NCI-H748 treated with DMSO at 0.1 percent for 48 hours (cell line): ENCODE results near the gene DGKE.
A peak's percentile ranks its signal among the peaks of the same experiment; 100 is the strongest.

Experiments used
- DNase-seq: peaks from one replicate; lab custom pipeline; 2025; lab: John Stamatoyannopoulos, UW

DGKE gene

DNA sequence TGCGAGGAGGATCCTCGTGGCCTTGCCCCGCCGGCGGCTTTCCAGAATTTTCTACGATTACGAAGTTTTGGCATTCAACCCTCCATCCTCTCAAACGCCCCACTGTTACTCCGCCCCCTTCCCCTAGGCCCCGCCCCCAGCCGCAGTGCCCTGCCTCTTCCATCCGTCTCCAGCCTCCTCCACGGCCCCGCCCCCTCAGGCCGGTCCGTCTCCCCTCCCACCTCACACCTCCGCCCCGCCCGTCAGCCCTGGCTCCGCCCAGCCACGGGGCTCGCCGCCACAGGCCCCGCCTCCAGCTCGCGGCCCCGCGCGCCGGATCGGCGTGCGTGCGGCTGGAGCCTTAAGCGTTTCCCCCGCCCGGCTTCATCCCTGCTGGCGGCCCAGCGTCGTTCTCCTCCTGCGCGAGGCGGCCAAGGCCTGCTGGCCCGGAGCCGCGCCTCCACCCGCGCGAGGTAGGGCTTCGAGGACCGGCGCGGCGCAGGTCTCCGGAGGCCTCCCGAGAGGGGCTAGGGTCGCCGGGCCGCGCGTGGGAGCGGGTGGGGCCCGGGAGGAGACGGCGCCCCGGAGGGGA lies at the start of gene DGKE, which contains the start of gene C17orf67:
Gene DGKE (plus strand): TSS at position 343 of the 571 bp plus-strand sequence. CDS start 645 bp downstream, outside the sequence.
Gene C17orf67 (minus strand): TSS at position 112 of the 571 bp plus-strand sequence. CDS start 18,110 bp downstream, outside the sequence.
- peak; percentile 86 for DNase-seq

DNA sequence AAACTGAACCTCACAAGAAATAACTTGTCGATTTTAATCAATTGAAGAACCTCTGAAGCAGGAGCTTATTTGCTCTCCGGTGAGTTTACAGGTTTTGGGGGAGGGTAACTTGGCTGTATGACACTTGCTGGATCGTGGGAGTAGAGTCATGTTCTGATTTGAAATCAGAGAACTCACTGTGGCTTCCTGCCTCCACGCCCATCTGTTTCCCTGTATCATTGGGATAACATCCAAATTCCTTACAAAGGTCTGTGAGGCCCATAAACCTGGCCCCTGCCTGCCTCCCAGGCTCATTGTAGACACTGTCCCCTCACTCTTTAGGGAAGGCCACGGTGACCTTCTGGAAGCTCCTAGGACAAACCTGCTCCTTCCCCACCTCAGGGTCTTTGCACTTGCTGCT lies 48.5 kb upstream of the DGKE start:
- DNase-seq = no peak

GRCh38 chr17:56785997-56786680 lies 47.8 kb upstream of the DGKE start:
- DNase-seq = no peak

GRCh38 chr17:56786989-56787482 lies 46.9 kb upstream of the DGKE start:
- DNase-seq = no peak

GRCh38 chr17:56792267-56792666 lies 41.7 kb upstream of the DGKE start:
- no peak for DNase-seq

- DNase-seq = no peak
Measured at GRCh38 chr17:56793531-56793930, 40.4 kb upstream of the DGKE start.

DNA sequence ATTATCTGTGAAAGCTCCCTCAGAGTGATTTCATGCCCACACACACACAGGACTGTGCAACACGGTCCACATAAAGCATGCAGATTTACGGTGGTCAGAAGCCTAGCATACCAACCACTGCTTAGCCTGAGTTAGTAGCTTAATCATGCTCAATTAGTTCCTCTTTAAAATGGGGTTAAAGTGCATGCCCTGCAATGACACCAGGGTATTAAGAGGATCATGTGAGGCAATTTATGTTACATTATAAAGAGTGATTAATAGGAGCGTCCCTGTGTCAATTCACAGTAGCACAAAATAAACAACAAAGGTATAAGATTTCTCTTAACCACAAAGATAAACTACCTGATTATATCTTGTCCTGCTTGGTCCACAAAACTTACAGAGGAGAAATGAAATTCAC lies 40.0 kb upstream of the DGKE start:
- DNase-seq = no peak

DNA sequence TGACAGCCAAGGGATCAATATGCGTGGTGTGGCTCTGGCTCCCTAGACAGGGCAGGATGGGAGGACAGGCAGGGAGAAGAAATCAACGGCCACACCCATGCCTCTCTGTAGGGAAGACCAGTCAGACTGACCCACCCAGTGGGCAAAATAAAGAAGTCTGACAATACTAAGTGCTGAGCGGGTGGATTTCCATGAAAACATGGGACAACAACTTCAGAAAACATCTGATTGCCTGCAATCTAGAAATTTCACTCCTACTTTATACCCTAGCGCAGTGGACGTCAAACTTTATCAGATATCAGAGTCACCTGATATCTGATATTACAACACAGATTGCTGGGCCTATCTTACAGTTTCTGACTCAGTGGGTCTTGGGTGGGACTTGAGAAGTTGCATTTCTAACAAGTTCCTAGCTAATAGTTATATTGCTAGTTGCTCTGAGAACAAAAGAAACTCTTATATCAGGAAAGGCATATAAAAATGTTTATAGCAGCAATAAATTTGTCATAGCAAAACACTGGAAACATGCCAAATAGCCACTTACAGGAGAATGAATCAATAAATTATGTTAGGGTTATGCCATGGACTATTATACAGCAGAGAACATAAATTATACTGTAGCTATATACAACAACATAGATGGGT lies 38.6 kb upstream of the DGKE start:
- DNase-seq = no peak

GRCh38 chr17:56796536-56796935 lies 37.4 kb upstream of the DGKE start:
- no peak for DNase-seq

DNA sequence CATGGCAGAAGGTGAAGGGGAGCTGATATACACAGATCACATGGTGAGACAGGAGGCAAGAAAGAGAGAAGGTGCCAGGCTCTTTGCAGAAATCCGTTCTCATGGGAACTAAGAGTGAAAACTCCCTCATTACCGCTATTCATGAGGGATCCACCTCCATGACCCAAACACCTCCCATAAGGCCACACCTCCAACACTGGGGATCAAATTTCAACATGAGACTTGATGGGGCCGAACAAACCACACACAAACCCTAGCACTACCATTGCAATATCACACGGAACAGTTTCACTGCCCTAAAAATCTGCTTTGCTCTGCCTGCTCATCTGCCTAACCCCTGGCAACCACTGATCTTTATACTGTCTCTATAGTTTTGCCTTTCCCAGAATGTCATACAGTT lies 35.0 kb upstream of the DGKE start:
- peak; percentile 34 for DNase-seq

DNA sequence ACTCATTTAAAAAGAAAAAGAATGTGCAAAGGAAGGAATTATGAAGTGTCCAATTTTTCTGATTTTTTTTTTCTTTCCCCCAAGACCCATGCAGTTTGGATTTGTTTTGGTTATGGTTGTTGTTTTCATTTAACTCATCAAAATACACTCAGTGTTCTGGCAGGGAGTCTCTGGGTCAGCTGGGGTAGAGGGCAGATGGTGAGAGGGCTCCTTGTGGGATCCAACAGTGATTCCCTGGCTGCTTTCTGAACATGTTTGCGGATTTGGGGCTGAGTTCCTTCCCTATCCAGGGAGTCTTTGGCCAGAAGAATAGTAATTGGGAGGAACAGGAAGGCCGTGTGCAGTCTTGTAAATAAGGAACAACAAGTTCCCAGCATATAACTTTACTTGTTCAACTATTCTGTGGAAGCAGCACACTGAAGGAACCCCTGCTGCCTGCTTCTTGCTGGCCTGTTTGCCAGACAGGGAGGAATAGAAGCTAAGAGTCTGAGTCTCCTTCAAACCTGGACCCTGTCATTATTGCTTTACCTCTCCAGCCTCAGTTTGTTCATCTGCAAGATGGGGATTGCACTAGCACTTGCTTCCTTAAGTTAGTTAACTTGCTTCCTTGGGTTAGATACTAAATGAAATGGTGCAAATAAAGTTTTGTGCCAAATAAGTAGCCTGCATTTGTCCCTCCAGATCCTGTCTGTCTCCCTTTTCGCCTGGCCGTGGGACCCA lies 32.3 kb upstream of the DGKE start:
- DNase-seq = no peak

GRCh38 chr17:56803071-56803470 lies 30.9 kb upstream of the DGKE start:
- no peak for DNase-seq

DNA sequence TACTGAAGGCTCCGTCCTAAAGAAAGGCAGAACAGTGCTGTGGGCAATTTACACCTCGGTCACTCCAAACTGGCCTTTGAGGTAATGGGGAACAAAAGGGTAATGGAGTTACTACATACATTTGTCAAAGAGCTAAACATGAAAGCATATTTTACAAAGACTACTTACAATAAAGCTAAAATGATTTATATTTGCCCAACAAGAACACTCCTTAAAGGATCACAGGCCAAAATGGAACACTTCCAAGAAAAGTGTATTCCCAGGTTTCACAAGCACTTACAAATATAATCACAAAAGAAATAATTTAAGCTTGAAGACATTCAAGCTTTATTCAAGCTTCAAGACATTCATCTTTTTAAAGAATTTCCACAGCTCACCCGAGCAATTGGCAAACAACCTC lies 29.5 kb upstream of the DGKE start:
- DNase-seq = no peak

- DNase-seq = no peak
Measured at GRCh38 chr17:56806949-56807348, 27.0 kb upstream of the DGKE start.

DNA sequence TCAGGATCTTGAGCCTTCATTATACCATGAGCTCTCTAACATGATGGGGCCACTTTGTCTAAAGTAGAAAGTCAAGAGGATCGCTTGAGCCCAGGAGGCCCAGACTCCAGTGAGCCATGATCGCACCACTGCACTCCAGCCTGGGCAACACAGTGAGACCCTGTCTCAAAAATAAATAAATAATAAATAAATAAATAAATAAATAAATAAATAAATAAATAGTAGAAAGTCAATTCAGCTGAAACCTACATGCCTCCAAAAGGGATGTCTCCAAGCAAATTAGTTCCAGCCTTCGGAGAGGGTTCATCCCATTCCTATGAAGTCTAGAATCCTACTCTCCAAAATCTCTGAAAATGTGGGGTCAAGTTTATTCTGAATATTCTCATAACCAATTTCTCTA lies 26.2 kb upstream of the DGKE start:
- no peak for DNase-seq

- no peak for DNase-seq
Measured at GRCh38 chr17:56808503-56808902, 25.4 kb upstream of the DGKE start.

GRCh38 chr17:56809106-56809819 lies 24.7 kb upstream of the DGKE start:
- DNase-seq = no peak

GRCh38 chr17:56809820-56810179 lies 24.2 kb upstream of the DGKE start:
- no peak for DNase-seq

GRCh38 chr17:56810343-56810742 lies 23.6 kb upstream of the DGKE start:
- DNase-seq = no peak

DNA sequence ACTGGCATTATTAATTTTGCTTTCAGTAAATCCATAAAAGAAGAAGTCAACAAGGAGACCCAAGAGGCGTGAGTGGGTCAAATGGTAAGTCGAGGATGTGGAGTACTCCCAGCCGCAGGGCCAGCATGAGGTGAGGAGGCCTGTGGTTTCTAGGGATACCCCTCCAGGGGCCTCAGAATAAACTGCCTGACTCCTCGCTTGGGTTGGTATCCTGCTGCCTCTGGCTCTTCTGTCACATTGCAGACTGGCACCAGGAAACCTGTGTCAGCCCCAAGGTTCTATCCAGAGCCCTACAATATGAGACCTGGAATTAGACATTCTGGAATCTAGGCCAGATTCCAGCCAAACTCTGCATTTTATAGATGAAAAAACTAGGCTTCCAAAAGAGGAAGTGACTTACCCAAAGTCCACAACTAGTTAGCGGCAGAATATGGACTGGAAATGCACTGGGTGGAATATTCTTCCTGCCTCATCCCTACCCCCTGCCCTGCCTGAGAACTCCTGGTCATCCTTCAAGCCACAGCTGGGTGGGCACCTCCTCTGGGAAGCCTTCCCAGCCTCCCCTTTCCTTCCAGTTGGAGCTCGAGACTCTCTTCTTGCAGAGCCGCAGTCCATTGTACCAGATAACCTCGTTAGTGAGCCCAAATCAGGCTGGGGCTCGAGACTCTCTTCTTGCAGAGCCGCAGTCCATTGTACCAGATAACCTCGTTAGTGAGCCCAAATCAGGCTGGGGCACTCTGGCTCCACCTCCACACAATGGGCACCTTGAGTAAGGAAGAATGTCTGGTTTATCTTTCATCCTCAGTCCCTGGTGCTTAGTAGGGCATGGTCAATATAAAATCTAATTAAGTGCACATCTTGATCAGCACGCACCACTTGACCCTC lies 22.8 kb upstream of the DGKE start:
- DNase-seq = no peak

GRCh38 chr17:56812901-56813388 lies 21.0 kb upstream of the DGKE start:
- no peak for DNase-seq
